H9 (cell line): ENCODE measurements around the gene HTN3. TPM values are rescaled to one million over a fixed set of nuclear protein-coding genes. Genes with fewer than 3 reads are reported as not detected.
"Not testable (repeated sequence)": the region's sequence is repeated elsewhere in the genome, so short reads cannot be mapped to it uniquely, and the experiment has no call there.

Experiments used
- DNase-seq: peaks from one replicate; pipeline ENCODE4 v3.0.0-alpha.2; 2017
- H2AFZ ChIP-seq: one replicate; pipeline ENCODE4 v1.6.1; 2013; ENCODE audit warnings: mild to moderate bottlenecking, low read length, control low read depth, moderate library complexity
- H2AK5ac ChIP-seq: 2 replicates; pipeline ENCODE4 v1.6.1; 2013; ENCODE audit warnings: low read length, control low read depth, mixed read lengths; ENCODE audit not compliant: insufficient read length
- H2BK120ac ChIP-seq: one replicate; pipeline ENCODE4 v1.6.1; 2013; ENCODE audit warnings: low read depth, mild to moderate bottlenecking, low read length, control low read depth, inconsistent platforms; ENCODE audit not compliant: poor library complexity, severe bottlenecking
- H2BK12ac ChIP-seq: 2 replicates; pipeline ENCODE4 v1.6.1; 2013; ENCODE audit warnings: low read length, control low read depth, mixed read lengths, low read depth; ENCODE audit not compliant: insufficient read length
- H2BK15ac ChIP-seq: 2 replicates; pipeline ENCODE4 v1.6.1; 2013; ENCODE audit warnings: low read depth, low read length, control low read depth
- H2BK20ac ChIP-seq: one replicate; pipeline ENCODE4 v1.6.1; 2013; ENCODE audit warnings: low read depth, mild to moderate bottlenecking, low read length, control low read depth, inconsistent platforms; ENCODE audit not compliant: poor library complexity, severe bottlenecking
- H2BK5ac ChIP-seq: 2 replicates; pipeline ENCODE4 v1.6.1; 2013; ENCODE audit warnings: low read length, control low read depth, mixed read lengths; ENCODE audit not compliant: insufficient read length
- H3K14ac ChIP-seq: 2 replicates; pipeline ENCODE4 v1.6.1; 2013; ENCODE audit warnings: low read length, control low read depth; ENCODE audit not compliant: insufficient read depth
- H3K18ac ChIP-seq: 2 replicates; pipeline ENCODE4 v1.6.1; 2013; ENCODE audit warnings: low read depth, mild to moderate bottlenecking, mixed read lengths, low read length, control low read depth; ENCODE audit not compliant: insufficient read length
- H3K23ac ChIP-seq: 2 replicates; pipeline ENCODE4 v1.6.1; 2013; ENCODE audit warnings: low read length, control low read depth, mixed read lengths, low read depth; ENCODE audit not compliant: insufficient read length
- H3K23me2 ChIP-seq: 2 replicates; pipeline ENCODE4 v1.6.1; 2013; ENCODE audit warnings: low read depth, mild to moderate bottlenecking, mixed read lengths, low read length, control low read depth; ENCODE audit not compliant: insufficient read length, poor library complexity, severe bottlenecking
- H3K27ac ChIP-seq: 2 replicates; pipeline ENCODE4 v1.5.1; 2013; ENCODE audit warnings: low read length, control low read depth, mixed read lengths, low read depth; ENCODE audit not compliant: insufficient read length
- H3K27me3 ChIP-seq: 2 replicates; pipeline ENCODE4 v1.6.1; 2013; ENCODE audit warnings: low read length, control low read depth, inconsistent platforms; ENCODE audit not compliant: insufficient read depth
- H3K4ac ChIP-seq: 2 replicates; pipeline ENCODE4 v1.6.1; 2013; ENCODE audit warnings: low read depth, mild to moderate bottlenecking, control low read depth, inconsistent platforms, low read length, moderate library complexity
- H3K4me1 ChIP-seq: 2 replicates; pipeline ENCODE4 v1.6.1; 2013; ENCODE audit warnings: low read length, control low read depth, inconsistent platforms; ENCODE audit not compliant: insufficient read depth
- H3K4me2 ChIP-seq: 2 replicates; pipeline ENCODE4 v1.6.1; 2013; ENCODE audit warnings: low read length, control low read depth, mixed read lengths; ENCODE audit not compliant: insufficient read length, insufficient read depth
- H3K56ac ChIP-seq: 2 replicates; pipeline ENCODE4 v1.6.1; 2013; ENCODE audit warnings: low read depth, mild to moderate bottlenecking, mixed read lengths, low read length, control low read depth; ENCODE audit not compliant: insufficient read length
- H3K79me1 ChIP-seq: 2 replicates; pipeline ENCODE4 v1.6.1; 2013; ENCODE audit warnings: low read depth, mild to moderate bottlenecking, moderate library complexity, low read length, control low read depth, inconsistent platforms; ENCODE audit not compliant: insufficient read depth, poor library complexity, severe bottlenecking
- H3K79me2 ChIP-seq: 2 replicates; pipeline ENCODE4 v1.6.1; 2013; ENCODE audit warnings: low read length, control low read depth, inconsistent platforms; ENCODE audit not compliant: insufficient read depth
- H3K9ac ChIP-seq: 2 replicates; pipeline ENCODE4 v1.6.1; 2013; ENCODE audit warnings: low read length, control low read depth, mixed read lengths; ENCODE audit not compliant: insufficient read length; ENCODE audit errors: extremely low read depth
- H3K9me3 ChIP-seq: one replicate; pipeline ENCODE4 v1.6.1; 2013; ENCODE audit warnings: low read depth, low read length, inconsistent platforms; ENCODE audit not compliant: control insufficient read depth
- H3T11ph ChIP-seq: one replicate; pipeline ENCODE4 v1.6.1; 2013; ENCODE audit warnings: mild to moderate bottlenecking, low read length, control low read depth, inconsistent platforms
- H4K20me1 ChIP-seq: one replicate; pipeline ENCODE4 v1.6.1; 2013; ENCODE audit not compliant: control insufficient read depth, insufficient read length, insufficient read depth
- H4K5ac ChIP-seq: 2 replicates; pipeline ENCODE4 v1.6.1; 2013; ENCODE audit warnings: low read depth, mild to moderate bottlenecking, mixed read lengths, low read length, control low read depth; ENCODE audit not compliant: insufficient read length
- H4K8ac ChIP-seq: replicated peaks from 2 replicates; pipeline ENCODE4 v1.6.1; 2013; ENCODE audit warnings: low read length, control low read depth, mixed read lengths, low read depth; ENCODE audit not compliant: insufficient read length
- H4K91ac ChIP-seq: 2 replicates; pipeline ENCODE4 v1.6.1; 2013; ENCODE audit warnings: low read depth, mild to moderate bottlenecking, moderate library complexity, mixed read lengths, low read length, control low read depth; ENCODE audit not compliant: insufficient read length
- H3K27ac Mint-ChIP-seq, 3 experiments: 2 replicates in 2 of 3; 3 replicates in 1 of 3; pipeline ENCODE4 v1.8.0; 2020 to 2021; ENCODE audit warnings: mixed read lengths in 3 of 3, mild to moderate bottlenecking in 1 of 3, moderate library complexity in 1 of 3
- H3K27me3 Mint-ChIP-seq: 2 replicates; pipeline ENCODE4 v1.8.0; 2021; ENCODE audit warnings: low read depth, mild to moderate bottlenecking, moderate library complexity, mixed read lengths
- H3K36me3 Mint-ChIP-seq, 3 experiments: 2 replicates in 2 of 3; 3 replicates in 1 of 3; pipeline ENCODE4 v1.8.0; 2020 to 2021; ENCODE audit warnings: low read depth in 3 of 3, mixed read lengths in 3 of 3; ENCODE audit not compliant: insufficient read depth in 1 of 3
- H3K4me1 Mint-ChIP-seq, 2 experiments: 2 replicates each; pipeline ENCODE4 v1.8.0; 2020; ENCODE audit warnings: mixed read lengths in 2 of 2
- H3K4me3 Mint-ChIP-seq, 2 experiments: 2 replicates in 1 of 2; 3 replicates in 1 of 2; pipeline ENCODE4 v1.8.0; 2020 to 2021; ENCODE audit warnings: mild to moderate bottlenecking in 2 of 2, mixed read lengths in 2 of 2, moderate library complexity in 1 of 2
- H3K9me3 Mint-ChIP-seq, 2 experiments: 2 replicates in 1 of 2; 3 replicates in 1 of 2; pipeline ENCODE4 v1.8.0; 2020; ENCODE audit warnings: mild to moderate bottlenecking in 2 of 2, mixed read lengths in 2 of 2, moderate library complexity in 1 of 2
- CTCF ChIP-seq: fragments of 200-600 bp; sonication (generic); conservative IDR thresholded peaks from 3 replicates; pipeline ENCODE4 v1.8.0; 2021; ENCODE audit warnings: antibody characterized with exemption, mild to moderate bottlenecking
- WGBS: extraction: QIAGEN DNeasy Blood & Tissue Kit; methylation state at CpG from one replicate; pipeline ENCODE4 v1.1.7; 2013; ENCODE audit warnings: missing lambda C conversion rate, low lambda C conversion rate, mixed read lengths; ENCODE audit not compliant: insufficient read length; ENCODE audit errors: extremely low coverage; 5-methylcytosine and 5-hydroxymethylcytosine counted together
- total RNA-seq: library from RNA; stranded (reverse); gene quantifications from 2 replicates; pipeline ENCODE4 v1.2.1, GENCODE V29; 2021

HTN3 gene
- total RNA-seq, 1 experiment from 2014 or later = not detected

DNA sequence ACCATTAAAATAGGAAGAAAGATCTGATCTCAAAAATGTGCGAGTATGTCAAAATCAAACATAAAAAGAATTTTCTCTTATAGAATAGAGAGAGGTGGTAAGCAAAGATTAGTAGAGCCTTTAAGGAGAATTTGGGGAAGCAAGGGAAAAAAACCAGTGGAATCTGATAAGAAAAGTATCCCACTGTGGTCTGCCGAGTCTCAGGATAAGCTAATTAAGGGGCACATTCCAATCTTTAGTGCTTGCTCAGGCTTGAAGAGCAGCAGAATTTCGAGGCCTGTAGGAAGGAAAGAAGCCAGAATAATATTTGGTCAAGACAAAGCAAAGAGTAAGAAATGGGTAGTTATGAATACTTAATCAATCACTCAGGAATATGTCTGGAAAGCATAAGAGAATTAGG is 19.5 kb upstream of the HTN3 start:
- Histone ChIP-seq H3K27ac (no peak overlapping the region), H3K4me2 (no peak overlapping the region), H3K23ac (no peak overlapping the region), H2BK12ac (no peak overlapping the region), H4K5ac (no peak overlapping the region), H3K14ac (no peak overlapping the region), H4K91ac (no peak overlapping the region), H3K56ac (no peak overlapping the region), H4K20me1 (no peaks in the 10 kb centered on the region), H2BK5ac (no peak overlapping the region), H3K9ac (no peak overlapping the region), H3T11ph (no peak overlapping the region), H4K8ac (no peak overlapping the region), H3K18ac (no peak overlapping the region), H3K27me3 (no peaks in the 10 kb centered on the region), H3K23me2 (no peaks in the 10 kb centered on the region), H2AK5ac (no peak overlapping the region), H2AFZ (no peak overlapping the region), H3K4ac (no peak overlapping the region), H2BK120ac (no peak overlapping the region), H3K9me3 (no peaks in the 10 kb centered on the region), H3K79me1 (no peaks in the 10 kb centered on the region), H2BK15ac (no peak overlapping the region), H3K79me2 (no peaks in the 10 kb centered on the region), H2BK20ac (no peak overlapping the region), H3K4me1 (no peaks in the 10 kb centered on the region)
- Mint-ChIP-seq H3K27me3 (no peaks in the 10 kb centered on the region), H3K9me3 (no peaks in the 10 kb centered on the region), H3K4me3 (no peak overlapping the region), H3K4me1 (peaks cover 0 to 4% of the 10 kb centered on the region in 2 experiments; a peak in 2 of 4 replicates), H3K36me3 (no peaks in the 10 kb centered on the region; a peak in 1 of 7 replicates), H3K27ac (no peak overlapping the region; a peak in 3 of 7 replicates)
- no peak for TF ChIP-seq CTCF
- DNase-seq = no peak
- WGBS = no CpG with 5 or more reads among the region's 3 CpGs

DNA sequence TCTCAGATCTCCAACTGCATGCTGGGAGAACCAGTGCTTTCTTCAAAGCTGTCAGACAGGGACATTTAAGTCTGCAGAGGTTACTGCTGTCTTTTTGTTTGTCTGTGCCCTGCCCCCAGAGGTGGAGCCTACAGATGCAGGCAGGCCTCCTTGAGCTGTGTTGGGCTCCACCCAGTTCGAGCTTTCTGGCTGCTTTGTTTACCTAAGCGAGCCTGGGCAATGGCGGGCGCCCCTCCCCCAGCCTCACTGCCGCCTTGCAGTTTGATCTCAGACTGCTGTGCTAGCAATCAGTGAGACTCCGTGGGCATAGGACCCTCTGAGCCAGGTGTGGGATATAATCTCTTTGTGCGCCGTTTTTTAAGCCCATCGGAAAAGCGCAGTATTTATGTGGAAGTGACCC is 9.3 kb upstream of the HTN3 start:
- H3K4me1 Mint-ChIP-seq, DNase-seq, H3K23ac ChIP-seq: not testable (repeated sequence)

More for the DNA sequence above, 9.3 kb upstream of the HTN3 start:
- not testable (repeated sequence) for H2BK15ac ChIP-seq, H4K20me1 ChIP-seq, H3K79me1 ChIP-seq, H3K14ac ChIP-seq, H2AK5ac ChIP-seq, H3K27ac ChIP-seq, H3K56ac ChIP-seq, H4K8ac ChIP-seq, H3K27me3 ChIP-seq, H3K9me3 ChIP-seq, H2BK12ac ChIP-seq, H3T11ph ChIP-seq, H4K5ac ChIP-seq, H3K9ac ChIP-seq, H3K4me1 ChIP-seq, H2BK120ac ChIP-seq, H2BK5ac ChIP-seq, H4K91ac ChIP-seq, H2BK20ac ChIP-seq, H3K18ac ChIP-seq, H3K79me2 ChIP-seq, H3K27me3 Mint-ChIP-seq, H3K23me2 ChIP-seq, H3K4me2 ChIP-seq, H2AFZ ChIP-seq, H3K36me3 Mint-ChIP-seq, H3K4ac ChIP-seq
- H3K4me3 Mint-ChIP-seq = peak overlapping the region in 1 of 2 experiments; percentile 52; a peak in 3 of 5 replicates
- no CpG with 5 or more reads among the region's 10 CpGs for WGBS
- peaks cover 7 to 14% of the 10 kb centered on the region in 2 experiments; a peak in 3 of 5 replicates for H3K9me3 Mint-ChIP-seq
- H3K27ac Mint-ChIP-seq = peak overlapping the region in 2 of 3 experiments; percentile 66 to 92; a peak in 1 of 7 replicates
